HPDE6-E6E7 (cell line): ENCODE results near the gene CEP95.
"Not testable (repeated sequence)": the region's sequence is repeated elsewhere in the genome, so short reads cannot be mapped to it uniquely, and the experiment has no call there.

ENCODE experiments used
- DNase-seq: peaks from one replicate; pipeline ENCODE4 v3.0.0; 2011; ENCODE audit warnings: missing footprints; ENCODE audit errors: extremely low spot score

The CEP95 gene

GRCh38 chr17:64572682-64573154 is 65.9 kb downstream of the CEP95 start:
- DNase-seq, result no peak

- no peak for DNase-seq
These were observed 66.4 kb downstream of the CEP95 start for GRCh38 chr17:64573214-64573613.

- no peak for DNase-seq
These were observed 67.9 kb downstream of the CEP95 start for GRCh38 chr17:64574646-64575045.

GRCh38 chr17:64575431-64575830 is 68.7 kb downstream of the CEP95 start:
- DNase-seq, result no peak

- DNase-seq, result not testable (repeated sequence)
These were observed 70.2 kb downstream of the CEP95 start for GRCh38 chr17:64577025-64577424.

GRCh38 chr17:64579917-64580316 is 73.1 kb downstream of the CEP95 start:
- DNase-seq, result no peak

GRCh38 chr17:64580384-64581315 is 73.9 kb downstream of the CEP95 start:
- DNase-seq, result no peak

GRCh38 chr17:64583038-64583437 is 76.3 kb downstream of the CEP95 start:
- no peak for DNase-seq

GRCh38 chr17:64585146-64585545 is 78.4 kb downstream of the CEP95 start:
- no peak for DNase-seq
